ENCODE measurements around the gene DNAH17. TPM values are rescaled to one million over a fixed set of nuclear protein-coding genes. Genes with fewer than 3 reads are reported as not detected.

DNAH17 gene
- total RNA-seq, 1 experiment from 2014 or later = 0.69 TPM

GRCh38 chr17:78378225-78379130 is 198.7 kb downstream of the DNAH17 start, which contains the start of gene PGS1:
TSS of gene PGS1 (plus strand) at chr17:78378649. CDS start at chr17:78378666, 17 bp downstream.
- Histone ChIP-seq H3K9me2 (ENCODE audit: insufficient read depth) (no peaks in the 10 kb centered on the region), H3K79me2 (ENCODE audit: insufficient read depth, low read length) (peaks cover 49% of the 10 kb centered on the region), H3K4me3 (replicated peaks in 1 of 2; ENCODE audit: low read depth in 1 of 2, low read length in 2 of 2) (peak within 1 kb of the TSS; percentile 62 to 86), H3K27me3 (ENCODE audit: insufficient read depth, low read length) (no peaks in the 10 kb centered on the region), H3K9me3 (ENCODE audit: control insufficient read depth in 1 of 2, insufficient read depth in 1 of 2, low read depth in 1 of 2, low read length in 2 of 2) (no peaks in the 10 kb centered on the region), H4K20me1 (ENCODE audit: insufficient read depth) (peaks cover 13% of the 10 kb centered on the region; the same call in 1 of the 2 replicates), H3K36me3 (ENCODE audit: control insufficient read depth in 1 of 2, insufficient read depth in 2 of 2, low read length in 2 of 2) (peaks cover 0 to 5% of the 10 kb centered on the region in 2 experiments; a peak in 2 of 4 replicates), H3K4me2 (ENCODE audit: low read length) (peak within 1 kb of the TSS; percentile 77), H3K4me1 (ENCODE audit: control insufficient read depth in 1 of 2, insufficient read depth in 2 of 2, low read length in 2 of 2) (peaks cover 16 to 36% of the 10 kb centered on the region in 2 experiments), H3K9ac (ENCODE audit: low read length) (peak within 1 kb of the TSS; percentile 85), H3K27ac (ENCODE audit: low read depth, low read length) (peak within 1 kb of the TSS; percentile 63), H2AFZ (ENCODE audit: low read depth, low read length, poor library complexity, severe bottlenecking) (peak within 1 kb of the TSS; percentile 64)
- no TSS peak for BruUV-seq (replicated peaks)
- ChIA-PET POLR2A (interaction anchor here (1.7 kb wide), 1 partner anchor 18 kb away, joined by 3 read pairs; no protein-coding TSS in a partner anchor), CTCF (interaction anchor here (1.8 kb wide), 1 partner anchor 17 kb away, joined by 11 read pairs; no protein-coding TSS in a partner anchor), RAD21 (ENCODE audit: low non-redundant PET in 1 of 2, low total read pairs in 2 of 2, uncharacterized antibody in 2 of 2, unreplicated experiment in 2 of 2) (no interaction called here)
- peak; percentile 42 for TF ChIP-seq TCF7L2 (IDR thresholded peaks at IDR 0.05; ENCODE audit: borderline replicate concordance, extremely low read depth, insufficient read depth, insufficient read length)
- TF ChIP-seq EZH2phosphoT487 (IDR thresholded peaks at IDR 0.05; ENCODE audit: borderline replicate concordance) = no peak
- peak; percentile 94 for TF ChIP-seq YY1 (IDR thresholded peaks at IDR 0.05; ENCODE audit: extremely low read depth, insufficient replicate concordance, low read depth, low read length)
- peak; percentile 96 for TF ChIP-seq ELF1 (IDR thresholded peaks at IDR 0.05; ENCODE audit: borderline replicate concordance, low read depth)
- TF ChIP-seq CTCF (IDR thresholded peaks at IDR 0.05 in 2 of 3, conservative IDR thresholded peaks at IDR 0.05 in 1 of 3; ENCODE audit: borderline replicate concordance in 1 of 3, insufficient read depth in 1 of 3, low read depth in 2 of 3, low read length in 2 of 3) = no peak
- peak; percentile 73 for TF ChIP-seq MAX (IDR thresholded peaks at IDR 0.05)
- TF ChIP-seq ZBTB33 (IDR thresholded peaks at IDR 0.05; ENCODE audit: extremely low read depth, insufficient replicate concordance, low read length) = peak; percentile 49
- peak; percentile 40 for TF ChIP-seq EGR1 (IDR thresholded peaks at IDR 0.05; ENCODE audit: low read depth)
- peak; percentile 95 for TF ChIP-seq SIN3A (IDR thresholded peaks at IDR 0.05; ENCODE audit: low read depth)
- peak; percentile 94 for TF ChIP-seq POLR2AphosphoS5 (IDR thresholded peaks at IDR 0.05; ENCODE audit: low read depth, low read length)
- peak; percentile 88 for TF ChIP-seq CBX3 (IDR thresholded peaks at IDR 0.05; ENCODE audit: low read depth)
- no peak for TF ChIP-seq ATF3 (IDR thresholded peaks at IDR 0.05)
- peak; percentile 45; the same call in 1 of the 2 replicates for TF ChIP-seq SP1 (IDR thresholded peaks at IDR 0.05; ENCODE audit: low read depth)
- peak; percentile 57 for TF ChIP-seq POLR2A (IDR thresholded peaks at IDR 0.05; ENCODE audit: borderline replicate concordance, extremely low read depth, insufficient read depth, insufficient read length)
- peak; percentile 97 for TF ChIP-seq ZFX (IDR thresholded peaks at IDR 0.05)
- DNase-seq (ENCODE audit: low read depth, low spot score) (peak; percentile 49), ATAC-seq (peak; percentile 87)
- intact Hi-C loops (cut with micrococcal nuclease) = loop anchor here (1.0 kb wide), 1 partner anchor 18 kb away; the partner anchor contains the start of gene SOCS3

All from HCT116 (cell line).